SIG-M5 (cell line): Measurements from ENCODE around the gene CBLN3.

ENCODE experiments used
- DNase-seq: peaks from one replicate; lab custom pipeline; 2025; lab: John Stamatoyannopoulos, UW

CBLN3 gene

GRCh38 chr14:24381363-24382063 is 48.0 kb downstream of the CBLN3 start:
- no peak for DNase-seq

GRCh38 chr14:24379907-24380730 is 49.3 kb downstream of the CBLN3 start:
- no peak for DNase-seq

- DNase-seq, result no peak
Observed at GRCh38 chr14:24378981-24379906, 50.2 kb downstream of the CBLN3 start.

GRCh38 chr14:24378327-24378726 is 51.1 kb downstream of the CBLN3 start:
- no peak for DNase-seq

- DNase-seq, result no peak
Observed at GRCh38 chr14:24377657-24378056, 51.8 kb downstream of the CBLN3 start.

- no peak for DNase-seq
Observed at GRCh38 chr14:24377126-24377525, 52.3 kb downstream of the CBLN3 start.
